Transverse colon (tissue), 4 donors: ENCODE measurements around the gene CELA2B.

Experiments used
- POLR2A ChIP-seq: fragments of 450-650 bp; IDR thresholded peaks from one replicate; pipeline ENCODE4 v1.6.1; 2016; ENCODE audit warnings: antibody characterized with exemption, mild to moderate bottlenecking, moderate library complexity
- POLR2AphosphoS5 ChIP-seq, 3 donors: sonication (generic); formaldehyde crosslinking; IDR thresholded peaks; one replicate each; pipeline ENCODE4 v1.6.1; 2016; ENCODE audit warnings: antibody characterized with exemption in 3 of 3
- TF ChIP-seq, protein P1 (sequence below), 5 experiments: fragments of 200-600 bp in 3 of 5; fragments of 450-650 bp in 2 of 5; sonication (generic) in 3 of 5; IDR thresholded peaks; 1 replicate in 2 of 5; 2 replicates in 3 of 5; pipeline ENCODE4 v1.5.1; 2016 to 2017; ENCODE audit warnings: antibody characterized with exemption in 5 of 5, inconsistent platforms in 3 of 5, mild to moderate bottlenecking in 2 of 5, moderate library complexity in 1 of 5

DNA sequence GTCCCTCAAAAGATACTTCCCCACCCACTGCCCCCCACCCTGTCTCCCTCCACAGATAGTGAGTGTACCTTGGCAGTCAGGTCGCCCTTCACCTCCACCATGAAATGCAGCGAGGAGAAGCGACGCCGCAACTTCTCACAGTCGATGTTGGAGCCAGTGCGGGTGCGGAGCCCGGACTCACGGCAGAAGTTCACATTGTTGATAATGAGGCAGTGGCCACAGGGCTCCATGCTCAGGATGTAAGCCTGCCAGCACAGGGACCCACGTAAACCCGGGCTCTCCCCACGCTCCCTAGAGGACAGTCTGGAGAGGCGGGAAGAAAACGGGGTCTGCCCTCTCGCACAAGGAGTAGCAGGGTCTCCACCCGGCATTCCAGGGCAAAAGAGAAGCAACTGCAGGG lies 30.9 kb downstream of the CELA2B start:
- TF ChIP-seq, protein P1, sequence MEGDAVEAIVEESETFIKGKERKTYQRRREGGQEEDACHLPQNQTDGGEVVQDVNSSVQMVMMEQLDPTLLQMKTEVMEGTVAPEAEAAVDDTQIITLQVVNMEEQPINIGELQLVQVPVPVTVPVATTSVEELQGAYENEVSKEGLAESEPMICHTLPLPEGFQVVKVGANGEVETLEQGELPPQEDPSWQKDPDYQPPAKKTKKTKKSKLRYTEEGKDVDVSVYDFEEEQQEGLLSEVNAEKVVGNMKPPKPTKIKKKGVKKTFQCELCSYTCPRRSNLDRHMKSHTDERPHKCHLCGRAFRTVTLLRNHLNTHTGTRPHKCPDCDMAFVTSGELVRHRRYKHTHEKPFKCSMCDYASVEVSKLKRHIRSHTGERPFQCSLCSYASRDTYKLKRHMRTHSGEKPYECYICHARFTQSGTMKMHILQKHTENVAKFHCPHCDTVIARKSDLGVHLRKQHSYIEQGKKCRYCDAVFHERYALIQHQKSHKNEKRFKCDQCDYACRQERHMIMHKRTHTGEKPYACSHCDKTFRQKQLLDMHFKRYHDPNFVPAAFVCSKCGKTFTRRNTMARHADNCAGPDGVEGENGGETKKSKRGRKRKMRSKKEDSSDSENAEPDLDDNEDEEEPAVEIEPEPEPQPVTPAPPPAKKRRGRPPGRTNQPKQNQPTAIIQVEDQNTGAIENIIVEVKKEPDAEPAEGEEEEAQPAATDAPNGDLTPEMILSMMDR (IDR thresholded peaks at IDR 0.05): no peak
- TF ChIP-seq POLR2AphosphoS5 (IDR thresholded peaks at IDR 0.05) (no peak), POLR2A (no peak)
